Glutamatergic neuron (in vitro differentiated cells): Measurements from ENCODE around the gene EPS8L1. TPM values are rescaled to one million over a fixed set of nuclear protein-coding genes. Genes with fewer than 3 reads are reported as not detected.
A peak's percentile ranks its signal among the peaks of the same experiment; 100 is the strongest.

Experiments used
- DNase-seq: peaks from one replicate; pipeline ENCODE4 v3.0.0; 2022
- H3K27ac Mint-ChIP-seq: one replicate; pipeline ENCODE4 v1.8.0; 2020; ENCODE audit warnings: mild to moderate bottlenecking, mixed read lengths, inconsistent platforms; ENCODE audit not compliant: unreplicated experiment
- H3K27me3 Mint-ChIP-seq: one replicate; pipeline ENCODE4 v1.8.0; 2020; ENCODE audit warnings: mild to moderate bottlenecking, moderate library complexity, mixed read lengths, inconsistent platforms; ENCODE audit not compliant: unreplicated experiment
- H3K36me3 Mint-ChIP-seq: one replicate; pipeline ENCODE4 v1.8.0; 2020; ENCODE audit warnings: mild to moderate bottlenecking, mixed read lengths, inconsistent platforms; ENCODE audit not compliant: unreplicated experiment
- H3K4me1 Mint-ChIP-seq: one replicate; pipeline ENCODE4 v1.8.0; 2020; ENCODE audit warnings: mild to moderate bottlenecking, low read depth, mixed read lengths, inconsistent platforms; ENCODE audit not compliant: unreplicated experiment
- H3K4me3 Mint-ChIP-seq: one replicate; pipeline ENCODE4 v1.8.0; 2020; ENCODE audit warnings: mild to moderate bottlenecking, mixed read lengths, inconsistent platforms; ENCODE audit not compliant: unreplicated experiment
- H3K9me3 Mint-ChIP-seq: one replicate; pipeline ENCODE4 v1.8.0; 2020; ENCODE audit warnings: mild to moderate bottlenecking, moderate library complexity, mixed read lengths, inconsistent platforms; ENCODE audit not compliant: unreplicated experiment
- CTCF ChIP-seq: fragments of 200-600 bp; sonication (generic); IDR thresholded peaks from one replicate; pipeline ENCODE4 v1.5.0; 2021; ENCODE audit not compliant: partially characterized antibody, unreplicated experiment
- total RNA-seq: library from RNA; stranded (reverse); fragmentation: NEBNext Ultra II Directional; extraction: Animal tissue kit (Norgen Biotek cat#: 25700); gene quantifications from one replicate; pipeline ENCODE4 v1.2.1, GENCODE V29; 2021; ENCODE audit not compliant: unreplicated experiment

The EPS8L1 gene
- total RNA-seq, 1 donor from 2014 or later: 114 TPM

DNA sequence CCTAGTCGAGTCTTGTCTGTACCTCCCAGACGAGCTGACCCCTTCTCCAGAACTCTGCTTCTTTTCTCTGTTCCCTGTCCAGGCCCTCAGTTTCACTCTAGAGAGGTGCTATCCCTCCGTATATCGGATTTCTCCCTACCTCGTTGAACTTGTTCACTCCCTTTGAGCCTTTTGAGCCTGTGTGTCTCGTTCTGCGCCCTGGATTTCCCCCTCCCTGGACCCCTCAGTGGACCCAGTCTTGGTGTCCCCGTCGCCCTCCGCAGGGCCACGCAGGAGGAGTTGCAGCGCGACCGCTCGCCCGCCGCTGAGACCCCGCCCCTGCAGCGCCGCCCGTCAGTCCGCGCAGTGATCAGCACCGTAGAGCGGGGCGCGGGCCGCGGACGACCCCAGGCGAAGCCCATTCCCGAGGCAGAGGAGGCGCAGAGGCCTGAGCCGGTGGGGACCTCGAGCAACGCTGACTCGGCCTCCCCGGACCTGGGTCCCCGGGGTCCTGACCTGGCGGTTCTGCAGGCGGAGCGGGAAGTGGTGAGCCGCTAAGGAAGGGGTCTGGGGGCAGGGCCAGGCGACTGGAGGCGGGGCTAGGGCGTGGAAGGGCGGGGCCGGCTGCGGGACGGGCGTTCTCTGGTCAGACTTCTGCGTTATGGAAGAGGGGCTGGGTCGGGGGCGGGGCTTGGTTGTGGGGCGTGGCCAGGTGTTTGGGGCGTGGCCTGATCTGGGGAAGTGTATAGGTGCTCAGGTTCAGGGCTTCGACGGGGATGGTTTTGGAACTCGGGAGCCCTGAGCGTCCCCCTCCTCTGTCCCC is 5.5 kb downstream of the EPS8L1 start:
- Mint-ChIP-seq H3K27me3 (peaks cover 40% of the 10 kb centered on the region), H3K4me3 (peak overlapping the region; percentile 92), H3K9me3 (peaks cover 25% of the 10 kb centered on the region), H3K27ac (no peak overlapping the region), H3K36me3 (peaks cover 12% of the 10 kb centered on the region), H3K4me1 (peaks cover 8% of the 10 kb centered on the region)
- TF ChIP-seq CTCF: no peak
- DNase-seq: peak; percentile 93

DNA sequence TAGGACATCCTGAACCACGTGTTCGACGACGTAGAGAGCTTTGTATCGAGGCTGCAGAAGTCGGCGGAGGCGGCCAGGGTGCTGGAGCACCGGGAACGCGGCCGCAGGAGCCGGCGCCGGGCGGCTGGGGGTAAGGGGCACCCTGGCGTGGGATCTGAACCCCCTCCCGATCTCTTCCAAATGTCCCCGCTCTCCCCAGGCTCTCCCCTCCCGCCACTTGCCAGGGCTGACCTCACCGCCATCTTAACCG is 6.0 kb downstream of the EPS8L1 start:
- Mint-ChIP-seq H3K9me3 (peaks cover 25% of the 10 kb centered on the region), H3K4me1 (peaks cover 8% of the 10 kb centered on the region), H3K4me3 (peak overlapping the region; percentile 92), H3K27ac (no peak overlapping the region), H3K27me3 (peaks cover 38% of the 10 kb centered on the region), H3K36me3 (peaks cover 12% of the 10 kb centered on the region)
- no peak for DNase-seq
- no peak for TF ChIP-seq CTCF

- no peak for TF ChIP-seq CTCF
- H3K36me3 Mint-ChIP-seq: peaks cover 12% of the 10 kb centered on the region
- peak overlapping the region; percentile 42 for H3K4me3 Mint-ChIP-seq
- peaks cover 26% of the 10 kb centered on the region for H3K9me3 Mint-ChIP-seq
- H3K4me1 Mint-ChIP-seq: peaks cover 8% of the 10 kb centered on the region
- peaks cover 40% of the 10 kb centered on the region for H3K27me3 Mint-ChIP-seq
- peak overlapping the region; percentile 43 for H3K27ac Mint-ChIP-seq
- peak; percentile 75 for DNase-seq
Observed at GRCh38 chr19:55082020-55082851, 6.6 kb downstream of the EPS8L1 start.

- Mint-ChIP-seq H3K36me3 (peaks cover 12% of the 10 kb centered on the region), H3K4me1 (peaks cover 11% of the 10 kb centered on the region), H3K27ac (no peak overlapping the region), H3K4me3 (peak overlapping the region; percentile 68), H3K9me3 (peaks cover 33% of the 10 kb centered on the region), H3K27me3 (peaks cover 43% of the 10 kb centered on the region)
- no peak for DNase-seq
- no peak for TF ChIP-seq CTCF
Observed at GRCh38 chr19:55083004-55083850, 7.6 kb downstream of the EPS8L1 start.
